Measurements from ENCODE around the gene WSCD2.

DNA sequence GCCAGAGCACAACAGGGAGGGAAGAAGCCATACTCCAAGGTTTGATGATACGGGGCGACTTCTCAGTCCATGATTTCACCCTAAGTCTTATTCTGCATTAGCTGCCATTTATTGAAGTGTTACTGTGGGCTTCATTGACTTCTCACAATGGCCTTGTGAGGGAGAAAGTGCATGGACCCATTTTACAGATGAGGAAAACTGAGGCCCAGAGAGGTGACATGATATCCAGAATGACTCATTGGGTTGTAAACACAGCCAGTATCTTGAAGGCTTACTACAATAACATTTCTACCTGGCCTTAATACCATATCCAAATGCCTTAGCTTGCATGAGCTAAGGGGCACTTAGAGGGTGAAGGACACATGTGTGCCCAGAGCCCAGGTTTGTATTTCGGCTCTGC is 109.4 kb downstream of the WSCD2 start:
- TF ChIP-seq, protein P1, sequence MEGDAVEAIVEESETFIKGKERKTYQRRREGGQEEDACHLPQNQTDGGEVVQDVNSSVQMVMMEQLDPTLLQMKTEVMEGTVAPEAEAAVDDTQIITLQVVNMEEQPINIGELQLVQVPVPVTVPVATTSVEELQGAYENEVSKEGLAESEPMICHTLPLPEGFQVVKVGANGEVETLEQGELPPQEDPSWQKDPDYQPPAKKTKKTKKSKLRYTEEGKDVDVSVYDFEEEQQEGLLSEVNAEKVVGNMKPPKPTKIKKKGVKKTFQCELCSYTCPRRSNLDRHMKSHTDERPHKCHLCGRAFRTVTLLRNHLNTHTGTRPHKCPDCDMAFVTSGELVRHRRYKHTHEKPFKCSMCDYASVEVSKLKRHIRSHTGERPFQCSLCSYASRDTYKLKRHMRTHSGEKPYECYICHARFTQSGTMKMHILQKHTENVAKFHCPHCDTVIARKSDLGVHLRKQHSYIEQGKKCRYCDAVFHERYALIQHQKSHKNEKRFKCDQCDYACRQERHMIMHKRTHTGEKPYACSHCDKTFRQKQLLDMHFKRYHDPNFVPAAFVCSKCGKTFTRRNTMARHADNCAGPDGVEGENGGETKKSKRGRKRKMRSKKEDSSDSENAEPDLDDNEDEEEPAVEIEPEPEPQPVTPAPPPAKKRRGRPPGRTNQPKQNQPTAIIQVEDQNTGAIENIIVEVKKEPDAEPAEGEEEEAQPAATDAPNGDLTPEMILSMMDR (IDR thresholded peaks at IDR 0.05), result no peak
- TF ChIP-seq EP300 (IDR thresholded peaks at IDR 0.05) (no peak), POLR2AphosphoS5 (IDR thresholded peaks at IDR 0.05) (no peak)
